H9 (cell line): ENCODE measurements around the gene ZFAND3. TPM values are rescaled to one million over a fixed set of nuclear protein-coding genes. Genes with fewer than 3 reads are reported as not detected.

Experiments
- DNase-seq: peaks from one replicate; pipeline ENCODE4 v3.0.0-alpha.2; 2017
- H2AFZ ChIP-seq: one replicate; pipeline ENCODE4 v1.6.1; 2013; ENCODE audit warnings: mild to moderate bottlenecking, low read length, control low read depth, moderate library complexity
- H2AK5ac ChIP-seq: 2 replicates; pipeline ENCODE4 v1.6.1; 2013; ENCODE audit warnings: low read length, control low read depth, mixed read lengths; ENCODE audit not compliant: insufficient read length
- H2BK120ac ChIP-seq: one replicate; pipeline ENCODE4 v1.6.1; 2013; ENCODE audit warnings: low read depth, mild to moderate bottlenecking, low read length, control low read depth, inconsistent platforms; ENCODE audit not compliant: poor library complexity, severe bottlenecking
- H2BK12ac ChIP-seq: 2 replicates; pipeline ENCODE4 v1.6.1; 2013; ENCODE audit warnings: low read length, control low read depth, mixed read lengths, low read depth; ENCODE audit not compliant: insufficient read length
- H2BK15ac ChIP-seq: 2 replicates; pipeline ENCODE4 v1.6.1; 2013; ENCODE audit warnings: low read depth, low read length, control low read depth
- H2BK20ac ChIP-seq: one replicate; pipeline ENCODE4 v1.6.1; 2013; ENCODE audit warnings: low read depth, mild to moderate bottlenecking, low read length, control low read depth, inconsistent platforms; ENCODE audit not compliant: poor library complexity, severe bottlenecking
- H2BK5ac ChIP-seq: 2 replicates; pipeline ENCODE4 v1.6.1; 2013; ENCODE audit warnings: low read length, control low read depth, mixed read lengths; ENCODE audit not compliant: insufficient read length
- H3K14ac ChIP-seq: 2 replicates; pipeline ENCODE4 v1.6.1; 2013; ENCODE audit warnings: low read length, control low read depth; ENCODE audit not compliant: insufficient read depth
- H3K18ac ChIP-seq: 2 replicates; pipeline ENCODE4 v1.6.1; 2013; ENCODE audit warnings: low read depth, mild to moderate bottlenecking, mixed read lengths, low read length, control low read depth; ENCODE audit not compliant: insufficient read length
- H3K23ac ChIP-seq: 2 replicates; pipeline ENCODE4 v1.6.1; 2013; ENCODE audit warnings: low read length, control low read depth, mixed read lengths, low read depth; ENCODE audit not compliant: insufficient read length
- H3K23me2 ChIP-seq: 2 replicates; pipeline ENCODE4 v1.6.1; 2013; ENCODE audit warnings: low read depth, mild to moderate bottlenecking, mixed read lengths, low read length, control low read depth; ENCODE audit not compliant: insufficient read length, poor library complexity, severe bottlenecking
- H3K27ac ChIP-seq: 2 replicates; pipeline ENCODE4 v1.5.1; 2013; ENCODE audit warnings: low read length, control low read depth, mixed read lengths, low read depth; ENCODE audit not compliant: insufficient read length
- H3K27me3 ChIP-seq: 2 replicates; pipeline ENCODE4 v1.6.1; 2013; ENCODE audit warnings: low read length, control low read depth, inconsistent platforms; ENCODE audit not compliant: insufficient read depth
- H3K4ac ChIP-seq: 2 replicates; pipeline ENCODE4 v1.6.1; 2013; ENCODE audit warnings: low read depth, mild to moderate bottlenecking, control low read depth, inconsistent platforms, low read length, moderate library complexity
- H3K4me1 ChIP-seq: 2 replicates; pipeline ENCODE4 v1.6.1; 2013; ENCODE audit warnings: low read length, control low read depth, inconsistent platforms; ENCODE audit not compliant: insufficient read depth
- H3K4me2 ChIP-seq: 2 replicates; pipeline ENCODE4 v1.6.1; 2013; ENCODE audit warnings: low read length, control low read depth, mixed read lengths; ENCODE audit not compliant: insufficient read length, insufficient read depth
- H3K56ac ChIP-seq: 2 replicates; pipeline ENCODE4 v1.6.1; 2013; ENCODE audit warnings: low read depth, mild to moderate bottlenecking, mixed read lengths, low read length, control low read depth; ENCODE audit not compliant: insufficient read length
- H3K79me1 ChIP-seq: 2 replicates; pipeline ENCODE4 v1.6.1; 2013; ENCODE audit warnings: low read depth, mild to moderate bottlenecking, moderate library complexity, low read length, control low read depth, inconsistent platforms; ENCODE audit not compliant: insufficient read depth, poor library complexity, severe bottlenecking
- H3K79me2 ChIP-seq: 2 replicates; pipeline ENCODE4 v1.6.1; 2013; ENCODE audit warnings: low read length, control low read depth, inconsistent platforms; ENCODE audit not compliant: insufficient read depth
- H3K9ac ChIP-seq: 2 replicates; pipeline ENCODE4 v1.6.1; 2013; ENCODE audit warnings: low read length, control low read depth, mixed read lengths; ENCODE audit not compliant: insufficient read length; ENCODE audit errors: extremely low read depth
- H3K9me3 ChIP-seq: one replicate; pipeline ENCODE4 v1.6.1; 2013; ENCODE audit warnings: low read depth, low read length, inconsistent platforms; ENCODE audit not compliant: control insufficient read depth
- H3T11ph ChIP-seq: one replicate; pipeline ENCODE4 v1.6.1; 2013; ENCODE audit warnings: mild to moderate bottlenecking, low read length, control low read depth, inconsistent platforms
- H4K20me1 ChIP-seq: one replicate; pipeline ENCODE4 v1.6.1; 2013; ENCODE audit not compliant: control insufficient read depth, insufficient read length, insufficient read depth
- H4K5ac ChIP-seq: 2 replicates; pipeline ENCODE4 v1.6.1; 2013; ENCODE audit warnings: low read depth, mild to moderate bottlenecking, mixed read lengths, low read length, control low read depth; ENCODE audit not compliant: insufficient read length
- H4K8ac ChIP-seq: replicated peaks from 2 replicates; pipeline ENCODE4 v1.6.1; 2013; ENCODE audit warnings: low read length, control low read depth, mixed read lengths, low read depth; ENCODE audit not compliant: insufficient read length
- H4K91ac ChIP-seq: 2 replicates; pipeline ENCODE4 v1.6.1; 2013; ENCODE audit warnings: low read depth, mild to moderate bottlenecking, moderate library complexity, mixed read lengths, low read length, control low read depth; ENCODE audit not compliant: insufficient read length
- H3K27ac Mint-ChIP-seq, 3 experiments: 2 replicates in 2 of 3; 3 replicates in 1 of 3; pipeline ENCODE4 v1.8.0; 2020 to 2021; ENCODE audit warnings: mixed read lengths in 3 of 3, mild to moderate bottlenecking in 1 of 3, moderate library complexity in 1 of 3
- H3K27me3 Mint-ChIP-seq: 2 replicates; pipeline ENCODE4 v1.8.0; 2021; ENCODE audit warnings: low read depth, mild to moderate bottlenecking, moderate library complexity, mixed read lengths
- H3K36me3 Mint-ChIP-seq, 3 experiments: 2 replicates in 2 of 3; 3 replicates in 1 of 3; pipeline ENCODE4 v1.8.0; 2020 to 2021; ENCODE audit warnings: low read depth in 3 of 3, mixed read lengths in 3 of 3; ENCODE audit not compliant: insufficient read depth in 1 of 3
- H3K4me1 Mint-ChIP-seq, 2 experiments: 2 replicates each; pipeline ENCODE4 v1.8.0; 2020; ENCODE audit warnings: mixed read lengths in 2 of 2
- H3K4me3 Mint-ChIP-seq, 2 experiments: 2 replicates in 1 of 2; 3 replicates in 1 of 2; pipeline ENCODE4 v1.8.0; 2020 to 2021; ENCODE audit warnings: mild to moderate bottlenecking in 2 of 2, mixed read lengths in 2 of 2, moderate library complexity in 1 of 2
- H3K9me3 Mint-ChIP-seq, 2 experiments: 2 replicates in 1 of 2; 3 replicates in 1 of 2; pipeline ENCODE4 v1.8.0; 2020; ENCODE audit warnings: mild to moderate bottlenecking in 2 of 2, mixed read lengths in 2 of 2, moderate library complexity in 1 of 2
- WGBS: extraction: QIAGEN DNeasy Blood & Tissue Kit; methylation state at CpG from one replicate; pipeline ENCODE4 v1.1.7; 2013; ENCODE audit warnings: missing lambda C conversion rate, low lambda C conversion rate, mixed read lengths; ENCODE audit not compliant: insufficient read length; ENCODE audit errors: extremely low coverage; 5-methylcytosine and 5-hydroxymethylcytosine counted together
- total RNA-seq: library from RNA; stranded (reverse); gene quantifications from 2 replicates; pipeline ENCODE4 v1.2.1, GENCODE V29; 2021
- TF ChIP-seq, protein P1 (sequence below): fragments of 200-600 bp; sonication (generic); conservative IDR thresholded peaks from 3 replicates; pipeline ENCODE4 v1.8.0; 2021; ENCODE audit warnings: antibody characterized with exemption, mild to moderate bottlenecking

ZFAND3 gene
- total RNA-seq, 1 experiment from 2014 or later, result 57.7 TPM

DNA sequence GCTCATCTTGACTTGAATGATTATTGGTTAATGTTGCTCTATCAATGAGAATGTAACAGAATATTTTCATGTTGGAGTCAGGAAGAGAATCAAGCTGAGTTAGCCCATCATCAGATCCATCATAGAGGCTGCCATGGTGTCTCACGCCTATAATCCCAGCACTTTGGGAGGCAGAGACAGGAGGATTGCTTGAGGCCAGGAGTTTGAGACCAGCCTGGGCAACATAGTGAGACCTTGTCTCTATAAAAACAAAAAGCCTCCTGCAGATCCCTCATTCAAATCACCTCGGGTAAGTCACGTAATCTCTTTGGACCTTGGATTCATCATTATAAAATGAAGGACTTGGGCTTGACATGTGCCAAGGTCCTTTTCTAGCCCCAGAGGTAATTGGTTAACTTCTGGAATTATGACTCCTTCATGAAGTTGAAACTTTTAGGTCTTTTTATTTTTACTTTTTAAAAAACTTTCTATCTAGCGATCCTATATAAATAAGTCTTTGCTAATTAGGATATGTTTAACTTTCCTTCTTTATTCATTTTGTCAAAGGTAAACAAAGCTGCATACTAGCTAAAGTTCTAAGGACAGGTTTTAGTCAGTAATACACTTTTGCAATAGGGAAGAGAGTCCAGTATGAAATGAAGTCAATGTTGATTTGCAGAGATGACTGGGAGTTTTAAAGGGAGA lies 110.9 kb downstream of the ZFAND3 start:
- H2AK5ac ChIP-seq, result no peak overlapping the region
- no peak overlapping the region for H2BK5ac ChIP-seq
- peaks cover 13% of the 10 kb centered on the region for H3K4me1 ChIP-seq
- no peaks in the 10 kb centered on the region for H3K9me3 ChIP-seq
- H2BK15ac ChIP-seq, result no peak overlapping the region
- H3K4ac ChIP-seq, result no peak overlapping the region
- H3K9ac ChIP-seq, result no peak overlapping the region
- TF ChIP-seq, protein P1, sequence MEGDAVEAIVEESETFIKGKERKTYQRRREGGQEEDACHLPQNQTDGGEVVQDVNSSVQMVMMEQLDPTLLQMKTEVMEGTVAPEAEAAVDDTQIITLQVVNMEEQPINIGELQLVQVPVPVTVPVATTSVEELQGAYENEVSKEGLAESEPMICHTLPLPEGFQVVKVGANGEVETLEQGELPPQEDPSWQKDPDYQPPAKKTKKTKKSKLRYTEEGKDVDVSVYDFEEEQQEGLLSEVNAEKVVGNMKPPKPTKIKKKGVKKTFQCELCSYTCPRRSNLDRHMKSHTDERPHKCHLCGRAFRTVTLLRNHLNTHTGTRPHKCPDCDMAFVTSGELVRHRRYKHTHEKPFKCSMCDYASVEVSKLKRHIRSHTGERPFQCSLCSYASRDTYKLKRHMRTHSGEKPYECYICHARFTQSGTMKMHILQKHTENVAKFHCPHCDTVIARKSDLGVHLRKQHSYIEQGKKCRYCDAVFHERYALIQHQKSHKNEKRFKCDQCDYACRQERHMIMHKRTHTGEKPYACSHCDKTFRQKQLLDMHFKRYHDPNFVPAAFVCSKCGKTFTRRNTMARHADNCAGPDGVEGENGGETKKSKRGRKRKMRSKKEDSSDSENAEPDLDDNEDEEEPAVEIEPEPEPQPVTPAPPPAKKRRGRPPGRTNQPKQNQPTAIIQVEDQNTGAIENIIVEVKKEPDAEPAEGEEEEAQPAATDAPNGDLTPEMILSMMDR, result no peak
- no CpG with 5 or more reads among the region's 4 CpGs for WGBS
- H2BK12ac ChIP-seq, result no peak overlapping the region
- H3K27ac ChIP-seq, result no peak overlapping the region
- H4K8ac ChIP-seq, result no peak overlapping the region
- no peaks in the 10 kb centered on the region for H4K20me1 ChIP-seq
- no peak overlapping the region for H3K56ac ChIP-seq
- H4K91ac ChIP-seq, result no peak overlapping the region
- Mint-ChIP-seq H3K36me3 (peaks cover 0 to 4% (median 0%) of the 10 kb centered on the region in 3 experiments; a peak in 2 of 7 replicates), H3K4me3 (no peak overlapping the region), H3K4me1 (peaks cover 34 to 37% of the 10 kb centered on the region in 2 experiments), H3K27ac (peak overlapping the region in 1 of 3 experiments; percentile 69; a peak in 3 of 7 replicates), H3K9me3 (no peaks in the 10 kb centered on the region), H3K27me3 (no peaks in the 10 kb centered on the region)
- H2BK120ac ChIP-seq, result no peak overlapping the region
- no peak overlapping the region for H2AFZ ChIP-seq
- H3K14ac ChIP-seq, result no peak overlapping the region
- no peak overlapping the region for H3K18ac ChIP-seq
- no peaks in the 10 kb centered on the region for H3K23me2 ChIP-seq
- no peak for DNase-seq
- no peak overlapping the region for H4K5ac ChIP-seq
- H2BK20ac ChIP-seq, result no peak overlapping the region
- no peaks in the 10 kb centered on the region for H3K79me2 ChIP-seq
- H3K23ac ChIP-seq, result no peak overlapping the region
- H3K79me1 ChIP-seq, result peaks cover 4% of the 10 kb centered on the region
- H3K4me2 ChIP-seq, result no peak overlapping the region
- H3T11ph ChIP-seq, result no peak overlapping the region
- no peaks in the 10 kb centered on the region for H3K27me3 ChIP-seq
